HepG2 (cell line): ENCODE results near the gene RANBP2. TPM values are rescaled to one million over a fixed set of nuclear protein-coding genes. Genes with fewer than 3 reads are reported as not detected.
A peak's percentile ranks its signal among the peaks of the same experiment; 100 is the strongest.

Experiments
- CBX1 ChIP-seq: IDR thresholded peaks from one replicate; pipeline ENCODE4 v1.6.1; 2016; ENCODE audit warnings: antibody characterized with exemption, low read depth
- GTF2F1 ChIP-seq: fragments of 150-350 bp; IDR thresholded peaks from 2 replicates; pipeline ENCODE4 v1.6.1; 2014; ENCODE audit warnings: low read length
- GZF1 ChIP-seq: sonication (generic); formaldehyde crosslinking; IDR thresholded peaks from 2 replicates; pipeline ENCODE4 v1.5.1; 2020; ENCODE audit warnings: mild to moderate bottlenecking, missing genetic modification reagents
- RORA ChIP-seq: sonication (generic); formaldehyde crosslinking; IDR thresholded peaks from 2 replicates; pipeline ENCODE4 v1.5.0; 2020; ENCODE audit warnings: mild to moderate bottlenecking, missing genetic modification reagents, moderate library complexity
- TARDBP ChIP-seq: sonication (generic); formaldehyde crosslinking; IDR thresholded peaks from 2 replicates; pipeline ENCODE4 v1.8.0; 2022; ENCODE audit warnings: mild to moderate bottlenecking, missing genetic modification reagents
- TBX2 ChIP-seq: sonication (generic); formaldehyde crosslinking; IDR thresholded peaks from 2 replicates; pipeline ENCODE4 v1.5.0; 2020; ENCODE audit warnings: missing genetic modification reagents, mild to moderate bottlenecking, borderline replicate concordance
- ZKSCAN1 ChIP-seq: fragments of 150-350 bp; IDR thresholded peaks from 2 replicates; pipeline ENCODE4 v1.6.1; 2014; ENCODE audit warnings: low read length
- ZNF296 ChIP-seq: sonication (generic); formaldehyde crosslinking; conservative IDR thresholded peaks from 2 replicates; pipeline ENCODE4 v1.5.0; 2020; ENCODE audit warnings: mild to moderate bottlenecking, missing genetic modification reagents
- ZNF672 ChIP-seq: sonication (generic); formaldehyde crosslinking; IDR thresholded peaks from 2 replicates; pipeline ENCODE4 v1.8.1; 2022; ENCODE audit warnings: missing genetic modification reagents
- ZNF878 ChIP-seq: sonication (generic); formaldehyde crosslinking; IDR thresholded peaks from 2 replicates; pipeline ENCODE4 v1.8.1; 2023; ENCODE audit warnings: mild to moderate bottlenecking, missing genetic modification reagents, moderate library complexity
- polyA plus RNA-seq, 8 experiments: library from polyadenylated mRNA; depleted of rRNA in 3 of 8; stranded (reverse) in 7 of 8; unstranded in 1 of 8; fragments of >200 nt; fragmentation: Illumina TruSeq in 4 of 8; extraction: Trizol in 4 of 8; gene quantifications; 2 replicates each; pipeline versions ENCODE4 v1.2.1 to v1.2.3, GENCODE V29; 2011 to 2016; ENCODE audit warnings: low read depth in 4 of 8, missing spikeins in 1 of 8, mixed read lengths in 1 of 8; ENCODE audit not compliant: insufficient read depth in 1 of 8
- total RNA-seq, 5 experiments: library from RNA; depleted of rRNA; stranded (reverse); fragments of >200 nt; fragmentation: Illumina TruSeq; extraction: Trizol; gene quantifications; 2 replicates each; pipeline ENCODE4 v1.2.3, GENCODE V29; 2016; ENCODE audit warnings: low read depth in 1 of 5
- TF ChIP-seq, protein P1 (sequence below): sonication (generic); formaldehyde crosslinking; IDR thresholded peaks from 2 replicates; pipeline ENCODE4 v1.4.0; 2020; ENCODE audit warnings: missing genetic modification reagents, mild to moderate bottlenecking, borderline replicate concordance
- TF ChIP-seq, protein P2 (sequence below): sonication (generic); formaldehyde crosslinking; IDR thresholded peaks from 2 replicates; pipeline ENCODE4 v1.5.0; 2020; ENCODE audit warnings: missing genetic modification reagents
- TF ChIP-seq, protein P3 (sequence below): sonication (generic); formaldehyde crosslinking; IDR thresholded peaks from 2 replicates; pipeline ENCODE4 v1.5.0; 2020; ENCODE audit warnings: missing genetic modification reagents
- TF ChIP-seq, protein P4 (sequence below): sonication (generic); formaldehyde crosslinking; IDR thresholded peaks from 2 replicates; pipeline ENCODE4 v1.4.0; 2020; ENCODE audit warnings: mild to moderate bottlenecking, missing genetic modification reagents
- TF ChIP-seq, protein P5 (sequence below): sonication (generic); formaldehyde crosslinking; IDR thresholded peaks from 2 replicates; pipeline ENCODE4 v1.4.0; 2020; ENCODE audit warnings: low read depth, mild to moderate bottlenecking, missing genetic modification reagents
- TF ChIP-seq, protein P6 (sequence below): sonication (generic); formaldehyde crosslinking; IDR thresholded peaks from 2 replicates; pipeline ENCODE4 v1.4.0; 2020; ENCODE audit warnings: missing genetic modification reagents
- TF ChIP-seq, protein P7 (sequence below): sonication (generic); formaldehyde crosslinking; IDR thresholded peaks from 2 replicates; pipeline ENCODE4 v1.4.0; 2020; ENCODE audit warnings: missing genetic modification reagents

The RANBP2 gene
- total and polyA plus RNA-seq, 2 of the 13 experiments (the other 11 are each of a cell fraction or from before 2014, with no cell fraction given): 12.2 to 87.0 TPM

DNA sequence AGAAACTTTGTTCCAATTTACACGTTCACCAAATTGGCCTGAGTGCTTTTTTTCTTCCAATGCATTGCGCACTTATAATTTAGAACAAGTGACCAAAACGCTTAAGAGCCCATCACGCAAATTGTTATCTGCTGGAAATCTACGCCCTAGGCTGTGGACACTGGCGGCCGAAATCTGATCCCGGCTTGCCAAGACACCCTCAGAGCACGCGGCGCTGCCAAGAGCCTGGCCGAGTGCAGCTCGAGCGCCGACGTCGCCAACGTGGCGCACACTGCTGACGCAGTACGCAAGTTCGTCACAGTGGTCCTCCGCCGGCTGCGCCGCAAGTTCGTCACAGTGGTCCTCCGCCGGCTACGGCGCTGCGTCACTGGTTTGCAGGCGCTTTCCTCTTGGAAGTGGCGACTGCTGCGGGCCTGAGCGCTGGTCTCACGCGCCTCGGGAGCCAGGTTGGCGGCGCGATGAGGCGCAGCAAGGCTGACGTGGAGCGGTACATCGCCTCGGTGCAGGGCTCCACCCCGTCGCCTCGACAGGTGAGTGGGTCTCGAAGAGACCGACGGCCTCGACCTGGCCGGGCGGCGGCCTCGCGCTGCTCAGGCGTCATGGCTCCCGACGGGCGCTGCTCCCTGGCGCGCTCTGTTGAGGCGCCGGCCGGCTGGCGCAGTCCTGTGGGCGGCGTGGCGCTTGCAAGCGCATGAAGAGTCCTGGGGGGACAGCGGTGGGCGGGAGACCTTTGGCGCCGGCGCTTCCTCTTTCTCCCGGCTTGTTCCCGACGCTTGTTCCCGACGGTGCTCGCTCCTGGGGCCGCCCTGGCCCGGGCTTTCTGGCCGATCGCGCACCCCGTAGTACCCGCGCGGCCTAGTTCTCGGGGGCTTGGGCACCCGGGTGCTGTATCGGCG is at the start of gene RANBP2 (continued):
- TF ChIP-seq, protein P1, sequence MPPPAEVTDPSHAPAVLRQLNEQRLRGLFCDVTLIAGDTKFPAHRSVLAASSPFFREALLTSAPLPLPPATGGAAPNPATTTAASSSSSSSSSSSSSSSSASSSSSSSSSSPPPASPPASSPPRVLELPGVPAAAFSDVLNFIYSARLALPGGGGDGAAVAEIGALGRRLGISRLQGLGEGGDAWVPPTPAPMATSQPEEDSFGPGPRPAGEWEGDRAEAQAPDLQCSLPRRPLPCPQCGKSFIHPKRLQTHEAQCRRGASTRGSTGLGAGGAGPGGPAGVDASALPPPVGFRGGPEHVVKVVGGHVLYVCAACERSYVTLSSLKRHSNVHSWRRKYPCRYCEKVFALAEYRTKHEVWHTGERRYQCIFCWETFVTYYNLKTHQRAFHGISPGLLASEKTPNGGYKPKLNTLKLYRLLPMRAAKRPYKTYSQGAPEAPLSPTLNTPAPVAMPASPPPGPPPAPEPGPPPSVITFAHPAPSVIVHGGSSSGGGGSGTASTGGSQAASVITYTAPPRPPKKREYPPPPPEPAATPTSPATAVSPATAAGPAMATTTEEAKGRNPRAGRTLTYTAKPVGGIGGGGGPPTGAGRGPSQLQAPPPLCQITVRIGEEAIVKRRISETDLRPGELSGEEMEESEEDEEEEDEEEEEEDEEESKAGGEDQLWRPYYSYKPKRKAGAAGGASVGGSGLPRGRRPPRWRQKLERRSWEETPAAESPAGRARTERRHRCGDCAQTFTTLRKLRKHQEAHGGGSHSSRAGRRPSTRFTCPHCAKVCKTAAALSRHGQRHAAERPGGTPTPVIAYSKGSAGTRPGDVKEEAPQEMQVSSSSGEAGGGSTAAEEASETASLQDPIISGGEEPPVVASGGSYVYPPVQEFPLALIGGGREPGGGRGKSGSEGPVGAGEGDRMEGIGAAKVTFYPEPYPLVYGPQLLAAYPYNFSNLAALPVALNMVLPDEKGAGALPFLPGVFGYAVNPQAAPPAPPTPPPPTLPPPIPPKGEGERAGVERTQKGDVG: peak; percentile 96
- TF ChIP-seq, protein P2, sequence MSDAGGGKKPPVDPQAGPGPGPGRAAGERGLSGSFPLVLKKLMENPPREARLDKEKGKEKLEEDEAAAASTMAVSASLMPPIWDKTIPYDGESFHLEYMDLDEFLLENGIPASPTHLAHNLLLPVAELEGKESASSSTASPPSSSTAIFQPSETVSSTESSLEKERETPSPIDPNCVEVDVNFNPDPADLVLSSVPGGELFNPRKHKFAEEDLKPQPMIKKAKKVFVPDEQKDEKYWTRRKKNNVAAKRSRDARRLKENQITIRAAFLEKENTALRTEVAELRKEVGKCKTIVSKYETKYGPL (CRISPR knock-in tag): peak; percentile 86
- TF ChIP-seq TARDBP (CRISPR knock-in tag) (peak; percentile 99), ZNF672 (CRISPR knock-in tag) (0 out of 2 replicates have a peak, but pooled peaks have one; percentile 81), TBX2 (CRISPR knock-in tag) (peak; percentile 95), ZKSCAN1 (no peak; the same call in 1 of the 2 replicates), GTF2F1 (peak; percentile 79), ZNF296 (CRISPR knock-in tag) (no peak), RORA (CRISPR knock-in tag) (no peak), ZNF878 (CRISPR knock-in tag) (peak; percentile 45; the same call in 1 of the 2 replicates), GZF1 (CRISPR knock-in tag) (peak; percentile 90), CBX1 (peak; percentile 85)
- TF ChIP-seq, protein P3, sequence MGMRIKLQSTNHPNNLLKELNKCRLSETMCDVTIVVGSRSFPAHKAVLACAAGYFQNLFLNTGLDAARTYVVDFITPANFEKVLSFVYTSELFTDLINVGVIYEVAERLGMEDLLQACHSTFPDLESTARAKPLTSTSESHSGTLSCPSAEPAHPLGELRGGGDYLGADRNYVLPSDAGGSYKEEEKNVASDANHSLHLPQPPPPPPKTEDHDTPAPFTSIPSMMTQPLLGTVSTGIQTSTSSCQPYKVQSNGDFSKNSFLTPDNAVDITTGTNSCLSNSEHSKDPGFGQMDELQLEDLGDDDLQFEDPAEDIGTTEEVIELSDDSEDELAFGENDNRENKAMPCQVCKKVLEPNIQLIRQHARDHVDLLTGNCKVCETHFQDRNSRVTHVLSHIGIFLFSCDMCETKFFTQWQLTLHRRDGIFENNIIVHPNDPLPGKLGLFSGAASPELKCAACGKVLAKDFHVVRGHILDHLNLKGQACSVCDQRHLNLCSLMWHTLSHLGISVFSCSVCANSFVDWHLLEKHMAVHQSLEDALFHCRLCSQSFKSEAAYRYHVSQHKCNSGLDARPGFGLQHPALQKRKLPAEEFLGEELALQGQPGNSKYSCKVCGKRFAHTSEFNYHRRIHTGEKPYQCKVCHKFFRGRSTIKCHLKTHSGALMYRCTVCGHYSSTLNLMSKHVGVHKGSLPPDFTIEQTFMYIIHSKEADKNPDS: peak; percentile 94; the same call in 1 of the 2 replicates
- TF ChIP-seq, protein P4, sequence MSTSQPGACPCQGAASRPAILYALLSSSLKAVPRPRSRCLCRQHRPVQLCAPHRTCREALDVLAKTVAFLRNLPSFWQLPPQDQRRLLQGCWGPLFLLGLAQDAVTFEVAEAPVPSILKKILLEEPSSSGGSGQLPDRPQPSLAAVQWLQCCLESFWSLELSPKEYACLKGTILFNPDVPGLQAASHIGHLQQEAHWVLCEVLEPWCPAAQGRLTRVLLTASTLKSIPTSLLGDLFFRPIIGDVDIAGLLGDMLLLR (CRISPR knock-in tag): peak; percentile 82
- TF ChIP-seq, protein P5, sequence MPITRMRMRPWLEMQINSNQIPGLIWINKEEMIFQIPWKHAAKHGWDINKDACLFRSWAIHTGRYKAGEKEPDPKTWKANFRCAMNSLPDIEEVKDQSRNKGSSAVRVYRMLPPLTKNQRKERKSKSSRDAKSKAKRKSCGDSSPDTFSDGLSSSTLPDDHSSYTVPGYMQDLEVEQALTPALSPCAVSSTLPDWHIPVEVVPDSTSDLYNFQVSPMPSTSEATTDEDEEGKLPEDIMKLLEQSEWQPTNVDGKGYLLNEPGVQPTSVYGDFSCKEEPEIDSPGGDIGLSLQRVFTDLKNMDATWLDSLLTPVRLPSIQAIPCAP (CRISPR knock-in tag): 0 out of 2 replicates have a peak, but pooled peaks have one; percentile 85
- TF ChIP-seq, protein P6, sequence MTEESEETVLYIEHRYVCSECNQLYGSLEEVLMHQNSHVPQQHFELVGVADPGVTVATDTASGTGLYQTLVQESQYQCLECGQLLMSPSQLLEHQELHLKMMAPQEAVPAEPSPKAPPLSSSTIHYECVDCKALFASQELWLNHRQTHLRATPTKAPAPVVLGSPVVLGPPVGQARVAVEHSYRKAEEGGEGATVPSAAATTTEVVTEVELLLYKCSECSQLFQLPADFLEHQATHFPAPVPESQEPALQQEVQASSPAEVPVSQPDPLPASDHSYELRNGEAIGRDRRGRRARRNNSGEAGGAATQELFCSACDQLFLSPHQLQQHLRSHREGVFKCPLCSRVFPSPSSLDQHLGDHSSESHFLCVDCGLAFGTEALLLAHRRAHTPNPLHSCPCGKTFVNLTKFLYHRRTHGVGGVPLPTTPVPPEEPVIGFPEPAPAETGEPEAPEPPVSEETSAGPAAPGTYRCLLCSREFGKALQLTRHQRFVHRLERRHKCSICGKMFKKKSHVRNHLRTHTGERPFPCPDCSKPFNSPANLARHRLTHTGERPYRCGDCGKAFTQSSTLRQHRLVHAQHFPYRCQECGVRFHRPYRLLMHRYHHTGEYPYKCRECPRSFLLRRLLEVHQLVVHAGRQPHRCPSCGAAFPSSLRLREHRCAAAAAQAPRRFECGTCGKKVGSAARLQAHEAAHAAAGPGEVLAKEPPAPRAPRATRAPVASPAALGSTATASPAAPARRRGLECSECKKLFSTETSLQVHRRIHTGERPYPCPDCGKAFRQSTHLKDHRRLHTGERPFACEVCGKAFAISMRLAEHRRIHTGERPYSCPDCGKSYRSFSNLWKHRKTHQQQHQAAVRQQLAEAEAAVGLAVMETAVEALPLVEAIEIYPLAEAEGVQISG: peak; percentile 97
- TF ChIP-seq, protein P7, sequence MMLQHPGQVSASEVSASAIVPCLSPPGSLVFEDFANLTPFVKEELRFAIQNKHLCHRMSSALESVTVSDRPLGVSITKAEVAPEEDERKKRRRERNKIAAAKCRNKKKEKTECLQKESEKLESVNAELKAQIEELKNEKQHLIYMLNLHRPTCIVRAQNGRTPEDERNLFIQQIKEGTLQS (CRISPR knock-in tag): peak; percentile 71
